ENCODE results near the gene TNNI3.
"Not testable (repeated sequence)": the region's sequence is repeated elsewhere in the genome, so short reads cannot be mapped to it uniquely, and the experiment has no call there.

GRCh38 chr19:55155784-55156183 is 1.7 kb downstream of the TNNI3 start:
- not testable (repeated sequence) for TF ChIP-seq CTCF (conservative IDR thresholded peaks at IDR 0.05); ZFX (IDR thresholded peaks at IDR 0.05)

Data from C4-2B (cell line).